IMR-90 (cell line): ENCODE data around the gene ZNF579. TPM values are rescaled to one million over a fixed set of nuclear protein-coding genes. Genes with fewer than 3 reads are reported as not detected.

Source experiments
- ATAC-seq: fragments of 200-7000 bp; cut with Tn5 transposase; 2 replicates; pipeline ENCODE4 v1.9.1; 2020; ENCODE audit warnings: low read depth, mild to moderate bottlenecking, moderate library complexity
- BruUV-seq: library from RNA; stranded (reverse); fragments of 400-500 nt; replicated peaks from 2 replicates; lab custom pipeline; 2021; lab: Mats Ljungman, UMichigan
- CTCF ChIA-PET: fragments of 300-600 bp; formaldehyde crosslinking; extraction: SDS; loops from one replicate; lab custom pipeline; 2021; ENCODE audit warnings: antibody characterized with exemption; lab: Yijun Ruan, JAX
- POLR2A ChIA-PET: fragments of 300-600 bp; sonication (Branson Sonifier 250); formaldehyde crosslinking; loops from one replicate; lab custom pipeline; 2022; ENCODE audit warnings: antibody characterized with exemption; ENCODE audit not compliant: unreplicated experiment; lab: Charles Lee
- DNase-seq: peaks from one replicate; pipeline ENCODE4 v3.0.0; 2013
- H2AFZ ChIP-seq: replicated peaks from 2 replicates; pipeline ENCODE3; 2013; ENCODE audit warnings: low read length, mild to moderate bottlenecking; ENCODE audit not compliant: poor library complexity
- H2AK5ac ChIP-seq: 2 replicates; pipeline ENCODE4 v1.6.1; 2013; ENCODE audit warnings: low read depth, low read length, inconsistent platforms
- H2AK9ac ChIP-seq: replicated peaks from 2 replicates; pipeline ENCODE3; 2013; ENCODE audit warnings: mild to moderate bottlenecking, low read depth, low read length, moderate library complexity; ENCODE audit not compliant: poor library complexity
- H2BK120ac ChIP-seq: 2 replicates; pipeline ENCODE4 v1.6.1; 2013; ENCODE audit warnings: low read depth, low read length, inconsistent platforms
- H2BK15ac ChIP-seq: 3 replicates; pipeline ENCODE4 v1.6.1; 2013; ENCODE audit warnings: low read depth, low read length, inconsistent platforms
- H2BK20ac ChIP-seq: 2 replicates; pipeline ENCODE4 v1.6.1; 2013; ENCODE audit warnings: low read depth, mild to moderate bottlenecking, inconsistent platforms, low read length, moderate library complexity
- H2BK5ac ChIP-seq: 2 replicates; pipeline ENCODE4 v1.6.1; 2013; ENCODE audit warnings: mild to moderate bottlenecking, low read depth, low read length, inconsistent platforms; ENCODE audit not compliant: poor library complexity, severe bottlenecking
- H3K14ac ChIP-seq: replicated peaks from 2 replicates; pipeline ENCODE4 v1.6.1; 2013; ENCODE audit warnings: low read depth, low read length, inconsistent platforms
- H3K18ac ChIP-seq: 2 replicates; pipeline ENCODE4 v1.6.1; 2013; ENCODE audit warnings: low read depth, low read length, control low read depth
- H3K23ac ChIP-seq: 2 replicates; pipeline ENCODE4 v1.6.1; 2013; ENCODE audit warnings: low read depth, low read length, inconsistent platforms
- H3K27ac ChIP-seq: 2 replicates; pipeline ENCODE4 v1.5.1; 2013; ENCODE audit warnings: mild to moderate bottlenecking, control low read depth, low read length; ENCODE audit not compliant: insufficient read depth
- H3K27me3 ChIP-seq: 2 replicates; pipeline ENCODE4 v1.6.1; 2013; ENCODE audit warnings: low read length; ENCODE audit not compliant: control insufficient read depth, insufficient read depth
- H3K36me3 ChIP-seq: 2 replicates; pipeline ENCODE4 v1.6.1; 2013; ENCODE audit warnings: low read length, mixed read lengths; ENCODE audit not compliant: control insufficient read depth, insufficient read depth
- H3K4ac ChIP-seq: 2 replicates; pipeline ENCODE4 v1.6.1; 2013; ENCODE audit warnings: low read depth, low read length, inconsistent platforms
- H3K4me1 ChIP-seq: 2 replicates; pipeline ENCODE4 v1.6.1; 2013; ENCODE audit warnings: low read length, mixed read lengths; ENCODE audit not compliant: control insufficient read depth, insufficient read depth
- H3K4me2 ChIP-seq: 2 replicates; pipeline ENCODE4 v1.6.1; 2013; ENCODE audit warnings: low read depth, mild to moderate bottlenecking, control low read depth, low read length, moderate library complexity
- H3K4me3 ChIP-seq: 2 replicates; pipeline ENCODE4 v1.5.1; 2013; ENCODE audit warnings: low read depth, mild to moderate bottlenecking, control low read depth, low read length, moderate library complexity; ENCODE audit not compliant: insufficient read depth
- H3K56ac ChIP-seq: 2 replicates; pipeline ENCODE4 v1.6.1; 2013; ENCODE audit warnings: low read length, inconsistent platforms; ENCODE audit not compliant: insufficient read depth; ENCODE audit errors: extremely low read depth
- H3K79me1 ChIP-seq, 2 experiments: 2 replicates each; pipeline ENCODE4 v1.6.1; 2013; ENCODE audit warnings: low read length in 2 of 2, inconsistent platforms in 1 of 2, low read depth in 1 of 2
- H3K9ac ChIP-seq: 2 replicates; pipeline ENCODE4 v1.6.1; 2013; ENCODE audit warnings: low read depth, low read length, control low read depth
- H3K9me1 ChIP-seq: 2 replicates; pipeline ENCODE4 v1.6.1; 2013; ENCODE audit warnings: low read length, inconsistent platforms; ENCODE audit not compliant: insufficient read depth
- H3K9me3 ChIP-seq: 2 replicates; pipeline ENCODE4 v1.6.1; 2013; ENCODE audit warnings: low read length; ENCODE audit not compliant: control insufficient read depth, insufficient read depth
- H4K20me1 ChIP-seq: 2 replicates; pipeline ENCODE4 v1.6.1; 2013; ENCODE audit warnings: low read length, inconsistent platforms; ENCODE audit not compliant: insufficient read depth
- H4K5ac ChIP-seq: 2 replicates; pipeline ENCODE4 v1.6.1; 2013; ENCODE audit warnings: mild to moderate bottlenecking, low read depth, low read length, control low read depth
- H4K8ac ChIP-seq, 2 experiments: 2 replicates each; pipeline ENCODE4 v1.6.1; 2013; ENCODE audit warnings: low read depth in 2 of 2, low read length in 2 of 2, control low read depth in 1 of 2, inconsistent platforms in 1 of 2
- H4K91ac ChIP-seq: 2 replicates; pipeline ENCODE4 v1.6.1; 2013; ENCODE audit warnings: low read depth, low read length, inconsistent platforms; ENCODE audit not compliant: insufficient read depth
- BHLHE40 ChIP-seq: fragments of 150-350 bp; IDR thresholded peaks from 2 replicates; pipeline ENCODE4 v1.6.1; 2016; ENCODE audit warnings: mild to moderate bottlenecking, low read depth, low read length
- CEBPB ChIP-seq: IDR thresholded peaks from 2 replicates; pipeline ENCODE4 v1.6.1; 2012; ENCODE audit warnings: low read depth, low read length, improper control_type of control experiment
- CHD1 ChIP-seq: IDR thresholded peaks from 2 replicates; pipeline ENCODE4 v1.6.1; 2012; ENCODE audit warnings: low read depth, low read length, improper control_type of control experiment
- ELK1 ChIP-seq: fragments of 150-350 bp; IDR thresholded peaks from 2 replicates; pipeline ENCODE4 v1.6.1; 2016; ENCODE audit warnings: low read depth, mild to moderate bottlenecking, low read length, moderate library complexity, borderline replicate concordance
- FOS ChIP-seq: fragments of 150-350 bp; IDR thresholded peaks from 2 replicates; pipeline ENCODE4 v1.6.1; 2016; ENCODE audit warnings: low read depth, low read length
- MAFK ChIP-seq: IDR thresholded peaks from 2 replicates; pipeline ENCODE4 v1.6.1; 2012; ENCODE audit warnings: low read depth, low read length, improper control_type of control experiment
- MAZ ChIP-seq: IDR thresholded peaks from 2 replicates; pipeline ENCODE4 v1.6.1; 2012; ENCODE audit warnings: low read depth, mild to moderate bottlenecking, low read length, improper control_type of control experiment, moderate library complexity, borderline replicate concordance
- MXI1 ChIP-seq: IDR thresholded peaks from 2 replicates; pipeline ENCODE4 v1.6.1; 2012; ENCODE audit warnings: low read depth, mild to moderate bottlenecking, low read length, moderate library complexity, borderline replicate concordance
- NFE2L2 ChIP-seq: fragments of 150-350 bp; IDR thresholded peaks from 2 replicates; pipeline ENCODE4 v1.6.1; 2016; ENCODE audit warnings: low read depth, mild to moderate bottlenecking, low read length
- POLR2A ChIP-seq: IDR thresholded peaks from 2 replicates; pipeline ENCODE4 v1.6.1; 2012; ENCODE audit warnings: mild to moderate bottlenecking, low read depth, low read length
- RAD21 ChIP-seq: IDR thresholded peaks from 2 replicates; pipeline ENCODE4 v1.6.1; 2012; ENCODE audit warnings: low read length, improper control_type of control experiment
- RCOR1 ChIP-seq: IDR thresholded peaks from 2 replicates; pipeline ENCODE4 v1.6.1; 2012; ENCODE audit warnings: mild to moderate bottlenecking, low read length, improper control_type of control experiment; ENCODE audit not compliant: insufficient replicate concordance
- RFX5 ChIP-seq: IDR thresholded peaks from 2 replicates; pipeline ENCODE4 v1.8.0; 2012; ENCODE audit warnings: low read depth, mild to moderate bottlenecking, low read length, moderate library complexity
- SMC3 ChIP-seq: fragments of 150-350 bp; IDR thresholded peaks from 2 replicates; pipeline ENCODE4 v1.6.1; 2016; ENCODE audit warnings: low read depth, mild to moderate bottlenecking, antibody characterized with exemption, low read length, moderate library complexity
- USF2 ChIP-seq: fragments of 150-350 bp; IDR thresholded peaks from 2 replicates; pipeline ENCODE4 v1.6.1; 2017; ENCODE audit warnings: mild to moderate bottlenecking, antibody characterized with exemption, low read length, low read depth
- WGBS, 2 experiments: methylation state at CpG; one replicate each; pipeline versions ENCODE4 v1.1.5 to v1.1.7; 2013; ENCODE audit warnings: missing lambda C conversion rate in 2 of 2; ENCODE audit not compliant: insufficient read length in 1 of 2; ENCODE audit errors: extremely low coverage in 2 of 2; 5-methylcytosine and 5-hydroxymethylcytosine counted together
- dilution Hi-C: fragments of 300-500 bp; cut with HindIII; formaldehyde crosslinking; loops from one replicate; pipeline ENCODE4 v1.14.3; 2018; ENCODE audit warnings: low sequenced_read_pairs; ENCODE audit not compliant: unreplicated experiment
- in situ Hi-C: fragments of 300-500 bp; cut with MboI; formaldehyde crosslinking; loops from 3 replicates; pipeline ENCODE4 v1.14.3; 2019; ENCODE audit warnings: low sequenced_read_pairs, inconsistent platforms, mixed read lengths
- intact Hi-C: fragments of 100-400 bp; cut with micrococcal nuclease; formaldehyde crosslinking; loops from 2 replicates; pipeline ENCODE4 v1.10.0; 2022
- polyA plus RNA-seq, 3 experiments: library from polyadenylated mRNA; depleted of rRNA; stranded (reverse); fragments of >200 nt; gene quantifications; 2 replicates each; pipeline ENCODE4 v1.2.3, GENCODE V29; 2012; ENCODE audit warnings: low replicate concordance in 1 of 3
- total RNA-seq: library from RNA; depleted of rRNA; stranded (reverse); fragments of >200 nt; gene quantifications from 2 replicates; pipeline ENCODE4 v1.2.3, GENCODE V29; 2012
- TF ChIP-seq, protein P1 (sequence below): conservative IDR thresholded peaks from 2 replicates; pipeline ENCODE4 v1.5.1; 2012; ENCODE audit warnings: mild to moderate bottlenecking, low read depth, low read length, improper control_type of control experiment

Gene ZNF579
- total and polyA plus RNA-seq, 2 of the 4 experiments (the other 2 are of a cell fraction) = 0.54 to 9.0 TPM

DNA sequence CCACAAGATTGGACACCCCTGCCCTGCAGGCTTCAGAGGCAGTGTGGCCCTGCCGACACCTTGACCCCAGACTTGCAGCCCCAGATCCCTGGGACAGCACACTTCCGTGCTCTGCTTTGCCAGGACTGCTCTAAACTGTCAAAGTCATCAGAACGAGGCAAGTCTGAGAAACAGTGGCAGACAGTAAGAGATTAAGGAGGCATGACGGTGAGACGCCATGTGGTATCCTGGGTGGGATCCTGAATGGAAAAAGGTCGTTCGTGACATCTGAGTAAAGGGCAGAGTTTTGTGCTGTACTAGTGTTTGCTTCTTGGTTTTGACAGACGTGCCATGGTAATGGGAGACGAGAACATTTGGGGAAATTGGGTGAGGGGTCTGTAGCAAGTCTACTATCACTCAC is 13.8 kb downstream of the ZNF579 start:
- H2AFZ ChIP-seq = peak overlapping the region; percentile 63
- no peaks in the 10 kb centered on the region for H3K36me3 ChIP-seq
- no peak overlapping the region for H2BK20ac ChIP-seq
- WGBS, 2 experiments = 39% methylated on average over 3 of the region's 9 CpGs; no CpG with 5 or more reads in 1 of the 2 experiments
- H2AK5ac ChIP-seq = no peak overlapping the region
- H3K9ac ChIP-seq = no peak overlapping the region
- in situ Hi-C loops (no loop called here), dilution Hi-C loops (no loop called here), intact Hi-C loops (no loop called here)
- DNase-seq (no peak), ATAC-seq (no peak)
- H2BK5ac ChIP-seq = no peak overlapping the region
- peaks cover 12% of the 10 kb centered on the region for H3K27me3 ChIP-seq
- H3K56ac ChIP-seq = no peak overlapping the region
- H3K18ac ChIP-seq = no peak overlapping the region
- H2BK120ac ChIP-seq = no peak overlapping the region
- H4K20me1 ChIP-seq = no peaks in the 10 kb centered on the region
- no peak overlapping the region for H3K27ac ChIP-seq
- H2BK15ac ChIP-seq = no peak overlapping the region
- no peak overlapping the region for H3K4ac ChIP-seq
- no peaks in the 10 kb centered on the region for H3K79me1 ChIP-seq
- no peak overlapping the region for H4K8ac ChIP-seq
- BruUV-seq = no TSS peak
- no peak overlapping the region for H3K4me3 ChIP-seq
- no peak overlapping the region for H4K5ac ChIP-seq
- no peak overlapping the region for H3K14ac ChIP-seq
- H2AK9ac ChIP-seq = peak overlapping the region; percentile 71
- H3K4me1 ChIP-seq = no peaks in the 10 kb centered on the region
- no peak overlapping the region for H4K91ac ChIP-seq
- H3K23ac ChIP-seq = peak overlapping the region; percentile 64; the same call in 1 of the 2 replicates
- H3K4me2 ChIP-seq = no peak overlapping the region
- H3K9me1 ChIP-seq = no peaks in the 10 kb centered on the region
- H3K9me3 ChIP-seq = no peaks in the 10 kb centered on the region
- ChIA-PET POLR2A (no interaction called here), CTCF (no interaction called here)
- no peak for TF ChIP-seq USF2
- TF ChIP-seq ELK1 = no peak
- no peak for TF ChIP-seq BHLHE40
- TF ChIP-seq, protein P1, sequence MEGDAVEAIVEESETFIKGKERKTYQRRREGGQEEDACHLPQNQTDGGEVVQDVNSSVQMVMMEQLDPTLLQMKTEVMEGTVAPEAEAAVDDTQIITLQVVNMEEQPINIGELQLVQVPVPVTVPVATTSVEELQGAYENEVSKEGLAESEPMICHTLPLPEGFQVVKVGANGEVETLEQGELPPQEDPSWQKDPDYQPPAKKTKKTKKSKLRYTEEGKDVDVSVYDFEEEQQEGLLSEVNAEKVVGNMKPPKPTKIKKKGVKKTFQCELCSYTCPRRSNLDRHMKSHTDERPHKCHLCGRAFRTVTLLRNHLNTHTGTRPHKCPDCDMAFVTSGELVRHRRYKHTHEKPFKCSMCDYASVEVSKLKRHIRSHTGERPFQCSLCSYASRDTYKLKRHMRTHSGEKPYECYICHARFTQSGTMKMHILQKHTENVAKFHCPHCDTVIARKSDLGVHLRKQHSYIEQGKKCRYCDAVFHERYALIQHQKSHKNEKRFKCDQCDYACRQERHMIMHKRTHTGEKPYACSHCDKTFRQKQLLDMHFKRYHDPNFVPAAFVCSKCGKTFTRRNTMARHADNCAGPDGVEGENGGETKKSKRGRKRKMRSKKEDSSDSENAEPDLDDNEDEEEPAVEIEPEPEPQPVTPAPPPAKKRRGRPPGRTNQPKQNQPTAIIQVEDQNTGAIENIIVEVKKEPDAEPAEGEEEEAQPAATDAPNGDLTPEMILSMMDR = no peak
- TF ChIP-seq MXI1 = no peak
- no peak for TF ChIP-seq CHD1
- no peak for TF ChIP-seq CEBPB
- TF ChIP-seq RAD21 = no peak
- TF ChIP-seq POLR2A = no peak
- TF ChIP-seq RCOR1 = no peak
- no peak for TF ChIP-seq MAZ
- no peak for TF ChIP-seq FOS
- no peak for TF ChIP-seq NFE2L2
- TF ChIP-seq MAFK = no peak
- no peak for TF ChIP-seq RFX5
- no peak for TF ChIP-seq SMC3
